Kidney epithelial cell (primary cell): Measurements from ENCODE around the gene RABGAP1. TPM values are rescaled to one million over a fixed set of nuclear protein-coding genes. Genes with fewer than 3 reads are reported as not detected.

Experiments used
- DNase-seq: peaks from one replicate; pipeline ENCODE4 v3.0.0-alpha.2; 2010; ENCODE audit warnings: low read depth
- H3K27me3 ChIP-seq: 2 replicates; pipeline ENCODE4 v1.6.0; 2011; ENCODE audit warnings: low read length; ENCODE audit not compliant: control insufficient read depth, insufficient read depth
- H3K36me3 ChIP-seq: 2 replicates; pipeline ENCODE4 v1.5.1; 2011; ENCODE audit warnings: low read length; ENCODE audit not compliant: control insufficient read depth, insufficient read depth
- H3K4me3 ChIP-seq: 2 replicates; pipeline ENCODE4 v1.5.1; 2011; ENCODE audit warnings: low read depth, mild to moderate bottlenecking, control low read depth, low read length
- total RNA-seq: library from RNA; depleted of rRNA; stranded (reverse); fragments of >200 nt; gene quantifications from 2 replicates; pipeline ENCODE4 v1.2.3, GENCODE V29; 2015
- TF ChIP-seq, protein P1 (sequence below): IDR thresholded peaks from 2 replicates; pipeline ENCODE4 v1.5.1; 2011; ENCODE audit warnings: mild to moderate bottlenecking, moderate library complexity, low read length, control low read depth, inconsistent platforms; ENCODE audit not compliant: insufficient read depth, poor library complexity, severe bottlenecking

The RABGAP1 gene
- total RNA-seq, 1 donor from 2014 or later: 19.1 TPM

DNA sequence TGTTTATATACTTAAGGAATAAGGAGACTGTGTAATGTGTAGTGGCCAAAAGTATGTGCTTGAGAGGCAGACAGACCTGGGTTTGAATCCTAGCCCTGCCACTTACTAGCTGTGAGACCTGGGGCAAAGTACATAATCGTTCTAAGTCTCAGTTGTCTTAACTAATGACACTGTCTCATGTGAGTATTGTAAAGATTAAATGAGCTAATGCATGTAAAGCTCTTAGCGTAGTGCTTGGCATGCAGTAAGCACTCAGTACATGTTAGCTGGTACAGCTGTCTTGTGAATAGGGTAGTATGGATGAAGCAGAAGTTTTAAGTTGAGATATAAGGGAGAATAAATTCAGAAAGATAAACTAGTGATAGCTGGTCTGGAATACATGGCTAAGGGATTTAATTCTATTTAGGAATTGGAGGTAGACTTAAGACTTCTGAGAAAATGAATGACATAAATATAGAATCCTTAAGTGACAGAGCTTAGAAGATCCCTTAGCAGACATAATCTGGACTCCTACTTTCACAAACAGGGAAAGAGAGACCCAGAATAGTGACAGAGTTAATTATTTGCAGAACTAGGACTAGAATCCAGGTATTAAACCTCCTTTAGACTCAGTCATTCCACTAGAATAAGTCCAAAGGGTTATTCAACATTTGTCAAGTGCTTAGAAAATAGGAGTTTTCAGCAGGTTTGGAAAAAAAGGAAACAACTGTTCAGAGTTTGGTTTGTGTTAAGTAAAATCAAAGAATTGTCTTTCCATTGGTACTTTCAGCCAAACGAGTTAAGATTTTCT lies 105.8 kb downstream of the RABGAP1 start:
- H3K27me3 ChIP-seq: no peaks in the 10 kb centered on the region
- no peak overlapping the region for H3K4me3 ChIP-seq
- DNase-seq: no peak
- H3K36me3 ChIP-seq: no peaks in the 10 kb centered on the region
- TF ChIP-seq, protein P1, sequence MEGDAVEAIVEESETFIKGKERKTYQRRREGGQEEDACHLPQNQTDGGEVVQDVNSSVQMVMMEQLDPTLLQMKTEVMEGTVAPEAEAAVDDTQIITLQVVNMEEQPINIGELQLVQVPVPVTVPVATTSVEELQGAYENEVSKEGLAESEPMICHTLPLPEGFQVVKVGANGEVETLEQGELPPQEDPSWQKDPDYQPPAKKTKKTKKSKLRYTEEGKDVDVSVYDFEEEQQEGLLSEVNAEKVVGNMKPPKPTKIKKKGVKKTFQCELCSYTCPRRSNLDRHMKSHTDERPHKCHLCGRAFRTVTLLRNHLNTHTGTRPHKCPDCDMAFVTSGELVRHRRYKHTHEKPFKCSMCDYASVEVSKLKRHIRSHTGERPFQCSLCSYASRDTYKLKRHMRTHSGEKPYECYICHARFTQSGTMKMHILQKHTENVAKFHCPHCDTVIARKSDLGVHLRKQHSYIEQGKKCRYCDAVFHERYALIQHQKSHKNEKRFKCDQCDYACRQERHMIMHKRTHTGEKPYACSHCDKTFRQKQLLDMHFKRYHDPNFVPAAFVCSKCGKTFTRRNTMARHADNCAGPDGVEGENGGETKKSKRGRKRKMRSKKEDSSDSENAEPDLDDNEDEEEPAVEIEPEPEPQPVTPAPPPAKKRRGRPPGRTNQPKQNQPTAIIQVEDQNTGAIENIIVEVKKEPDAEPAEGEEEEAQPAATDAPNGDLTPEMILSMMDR: no peak

DNA sequence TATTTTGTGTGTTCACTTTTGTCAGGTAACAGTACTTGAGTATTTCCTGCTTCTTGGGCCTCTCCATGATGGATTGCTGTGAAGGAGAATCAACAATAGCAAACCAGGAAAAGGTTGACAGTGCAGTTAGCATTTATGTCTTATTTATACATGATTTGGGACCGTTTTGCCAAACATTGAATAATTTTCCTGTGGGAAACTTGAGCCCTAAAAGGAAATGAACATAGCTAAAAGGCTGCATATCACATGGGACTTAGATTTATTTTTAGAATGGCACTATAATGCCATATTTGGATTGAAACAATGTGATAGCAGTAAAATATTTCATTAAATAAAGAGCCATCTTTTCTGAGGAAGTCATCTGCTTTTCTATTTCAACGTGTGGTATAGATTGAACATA lies 107.9 kb downstream of the RABGAP1 start:
- no peaks in the 10 kb centered on the region for H3K27me3 ChIP-seq
- no peaks in the 10 kb centered on the region for H3K36me3 ChIP-seq
- H3K4me3 ChIP-seq: no peak overlapping the region
- TF ChIP-seq, protein P1: no peak
- DNase-seq: no peak

DNA sequence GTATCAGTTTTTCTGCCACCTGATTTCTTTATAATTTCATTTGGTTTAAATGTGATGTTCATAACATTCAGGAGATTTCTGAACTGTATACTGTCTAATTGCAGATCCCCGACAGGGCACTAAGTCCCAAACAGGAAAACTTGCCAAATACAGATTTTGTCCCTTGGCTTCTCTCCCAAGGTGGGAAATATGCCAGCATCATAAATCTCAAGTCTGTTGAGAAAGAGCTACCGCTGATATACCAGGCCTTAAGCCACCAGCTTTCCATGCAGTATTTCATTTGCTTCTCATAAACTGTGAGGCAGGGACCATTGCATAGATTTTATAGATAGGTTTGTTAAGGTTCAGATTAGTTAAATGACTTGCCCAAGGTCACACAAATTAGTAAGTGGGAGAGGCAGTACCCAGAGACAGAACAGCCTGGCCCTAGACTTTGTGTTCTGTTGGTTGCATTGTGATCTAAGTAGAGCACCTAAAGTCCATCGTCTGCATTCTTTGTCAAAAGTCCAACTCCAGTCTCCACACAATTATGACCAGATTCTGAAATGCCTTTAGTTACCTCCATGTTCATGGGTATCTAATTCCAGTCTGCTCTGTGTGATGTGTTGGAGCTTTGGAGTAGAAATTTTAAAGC lies 108.9 kb downstream of the RABGAP1 start:
- TF ChIP-seq, protein P1: no peak
- Histone ChIP-seq H3K27me3 (no peaks in the 10 kb centered on the region), H3K36me3 (no peaks in the 10 kb centered on the region), H3K4me3 (no peak overlapping the region)
- no peak for DNase-seq

DNA sequence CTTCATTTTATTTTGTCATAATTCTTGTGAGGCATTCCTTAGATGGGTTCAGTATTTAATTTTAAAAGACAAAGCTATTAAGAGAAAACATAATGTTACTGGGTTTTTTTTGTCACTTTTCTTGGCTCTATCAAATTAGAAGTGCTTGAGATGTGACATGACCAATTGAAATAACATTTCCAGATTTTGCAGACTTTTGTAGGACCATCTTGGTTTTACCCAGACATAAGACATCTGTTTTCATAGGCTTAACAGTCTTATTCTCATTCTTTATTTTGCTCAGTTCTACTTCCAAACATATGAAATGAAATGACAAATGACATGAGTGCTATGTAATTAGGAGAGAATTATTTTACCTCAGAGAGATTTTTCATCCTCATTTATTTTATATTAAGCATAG lies 112.2 kb downstream of the RABGAP1 start:
- TF ChIP-seq, protein P1: no peak
- Histone ChIP-seq H3K27me3 (no peaks in the 10 kb centered on the region), H3K36me3 (no peaks in the 10 kb centered on the region), H3K4me3 (no peak overlapping the region)
- no peak for DNase-seq

DNA sequence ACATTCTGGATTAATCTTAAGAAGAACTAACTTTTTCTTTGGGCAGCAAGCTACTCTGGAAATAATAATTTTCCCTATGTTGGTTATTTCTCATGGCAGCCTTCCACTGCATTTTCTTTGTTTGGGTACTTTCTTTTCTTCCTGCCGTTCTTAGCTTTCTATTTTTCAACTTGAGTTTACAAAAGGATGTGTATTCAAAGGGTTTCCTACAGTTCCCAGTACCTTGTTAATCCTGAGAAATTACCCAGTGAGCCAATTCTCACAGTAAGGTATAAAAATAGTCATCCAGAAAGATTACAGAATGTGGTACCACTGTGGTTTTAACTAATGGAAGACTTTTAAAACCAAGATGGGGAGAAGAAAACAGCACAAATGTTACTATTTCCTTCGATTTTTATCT lies 112.9 kb downstream of the RABGAP1 start:
- Histone ChIP-seq H3K27me3 (no peaks in the 10 kb centered on the region), H3K36me3 (no peaks in the 10 kb centered on the region), H3K4me3 (no peak overlapping the region)
- no peak for DNase-seq
- TF ChIP-seq, protein P1: no peak
